B cell (primary cell): ENCODE results near the gene NONO. TPM values are rescaled to one million over a fixed set of nuclear protein-coding genes. Genes with fewer than 3 reads are reported as not detected.
"Not testable (repeated sequence)": the region's sequence is repeated elsewhere in the genome, so short reads cannot be mapped to it uniquely, and the experiment has no call there.

Experiments
- ATAC-seq: fragments of 200-7000 bp; cut with Tn5 transposase; one replicate; pipeline ENCODE4 v1.10.0; 2021; ENCODE audit warnings: low read depth, mild to moderate bottlenecking, moderate number of reproducible peaks, moderate library complexity
- CTCF ChIA-PET: fragments of 350-600 bp; sonication (Branson Sonifier 250); formaldehyde crosslinking; loops from one replicate; lab custom pipeline; 2021; ENCODE audit warnings: antibody characterized with exemption, inconsistent platforms; lab: Charles Lee
- POLR2A ChIA-PET: fragments of 350-600 bp; sonication (Branson Sonifier 250); formaldehyde crosslinking; loops from one replicate; lab custom pipeline; 2021; ENCODE audit warnings: antibody characterized with exemption; lab: Charles Lee
- DNase-seq: peaks from one replicate; pipeline ENCODE4 v3.0.0; 2013
- H2AFZ ChIP-seq: 2 replicates; pipeline ENCODE4 v1.6.1; 2012; ENCODE audit warnings: mild to moderate bottlenecking, low read depth, low read length; ENCODE audit not compliant: insufficient read depth, poor library complexity, severe bottlenecking
- H3K27ac ChIP-seq, 2 donors: 1 replicate in 1 of 2; 2 replicates in 1 of 2; pipeline ENCODE4 v1.5.1; 2012 to 2013; ENCODE audit warnings: low read length in 2 of 2, mild to moderate bottlenecking in 2 of 2, moderate library complexity in 1 of 2
- H3K27me3 ChIP-seq, 4 experiments: fragments of 200-600 bp in 1 of 4; sonication (generic) in 1 of 4; replicated peaks in 1 of 4; 1 replicate in 2 of 4; 2 replicates in 2 of 4; pipeline versions ENCODE4 v1.6.1 to v1.7.0; 2013 to 2016; ENCODE audit warnings: low read length in 3 of 4, mild to moderate bottlenecking in 2 of 4, mixed read lengths in 1 of 4, moderate library complexity in 1 of 4; ENCODE audit not compliant: insufficient read depth in 4 of 4, control insufficient read depth in 3 of 4; ENCODE audit errors: control extremely low read depth in 1 of 4
- H3K36me3 ChIP-seq, 2 experiments: replicated peaks in 1 of 2; 1 replicate in 1 of 2; 2 replicates in 1 of 2; pipeline versions ENCODE4 v1.6.1 to v1.7.1; 2013; ENCODE audit warnings: low read length in 1 of 2; ENCODE audit not compliant: insufficient read depth in 2 of 2, control insufficient read depth in 1 of 2; ENCODE audit errors: control extremely low read depth in 1 of 2, extremely low read depth in 1 of 2
- H3K4me1 ChIP-seq, 2 donors: fragments of 200-600 bp in 1 of 2; sonication (generic) in 1 of 2; 1 replicate in 1 of 2; 2 replicates in 1 of 2; pipeline versions ENCODE4 v1.5.1 to v1.6.1; 2013 to 2017; ENCODE audit warnings: low read length in 2 of 2; ENCODE audit not compliant: control insufficient read depth in 2 of 2, insufficient read depth in 2 of 2
- H3K4me2 ChIP-seq: replicated peaks from 2 replicates; pipeline ENCODE3; 2012; ENCODE audit warnings: mild to moderate bottlenecking, low read depth, low read length; ENCODE audit not compliant: poor library complexity, severe bottlenecking
- H3K4me3 ChIP-seq, 5 experiments: fragments of 200-600 bp in 1 of 5; sonication (generic) in 1 of 5; 1 replicate in 3 of 5; 2 replicates in 2 of 5; pipeline versions ENCODE4 v1.5.1 to v1.7.0; 2011 to 2016; ENCODE audit warnings: low read length in 4 of 5, mild to moderate bottlenecking in 4 of 5, low read depth in 2 of 5, control low read depth in 1 of 5, moderate library complexity in 1 of 5; ENCODE audit not compliant: insufficient read depth in 1 of 5; ENCODE audit errors: control extremely low read depth in 1 of 5, extremely low read depth in 1 of 5
- H3K79me2 ChIP-seq: fragments of 200-600 bp; sonication (generic); one replicate; pipeline ENCODE4 v1.6.0; 2016; ENCODE audit warnings: low read length; ENCODE audit not compliant: control insufficient read depth, insufficient read depth
- H3K9ac ChIP-seq: fragments of 200-600 bp; sonication (generic); 2 replicates; pipeline ENCODE4 v1.6.1; 2017; ENCODE audit warnings: mild to moderate bottlenecking, low read length, moderate library complexity
- H3K9me3 ChIP-seq, 3 donors: one replicate each; pipeline versions ENCODE4 v1.6.1 to v1.7.1; 2013; ENCODE audit warnings: low read length in 2 of 3; ENCODE audit not compliant: control insufficient read depth in 2 of 3, insufficient read depth in 1 of 3; ENCODE audit errors: control extremely low read depth in 1 of 3
- H4K20me1 ChIP-seq: 2 replicates; pipeline ENCODE4 v1.6.0; 2012; ENCODE audit warnings: mild to moderate bottlenecking, low read length; ENCODE audit not compliant: insufficient read depth, control insufficient read depth, poor library complexity, severe bottlenecking
- H3K27ac Mint-ChIP-seq: one replicate; pipeline ENCODE4 v1.8.0; 2021; ENCODE audit warnings: mixed read lengths
- H3K27me3 Mint-ChIP-seq: one replicate; pipeline ENCODE4 v1.8.0; 2021; ENCODE audit warnings: mixed read lengths
- H3K4me1 Mint-ChIP-seq: one replicate; pipeline ENCODE4 v1.8.0; 2021; ENCODE audit warnings: mixed read lengths
- H3K4me3 Mint-ChIP-seq: one replicate; pipeline ENCODE4 v1.8.0; 2021; ENCODE audit warnings: mixed read lengths
- H3K9me3 Mint-ChIP-seq: one replicate; pipeline ENCODE4 v1.8.0; 2022; ENCODE audit warnings: mixed read lengths; ENCODE audit not compliant: insufficient read depth
- EZH2 ChIP-seq: IDR thresholded peaks from 2 replicates; pipeline ENCODE4 v1.6.1; 2012; ENCODE audit warnings: borderline replicate concordance, low read depth, mild to moderate bottlenecking, moderate library complexity, low read length; ENCODE audit not compliant: insufficient read depth, poor library complexity, severe bottlenecking
- WGBS: methylation state at CpG from one replicate; pipeline ENCODE4 v1.1.5; 2013; ENCODE audit warnings: missing lambda C conversion rate; ENCODE audit not compliant: insufficient coverage; 5-methylcytosine and 5-hydroxymethylcytosine counted together
- intact Hi-C: fragments of 100-400 bp; cut with micrococcal nuclease; formaldehyde crosslinking; loops from one replicate; pipeline ENCODE4 v1.10.0; 2022
- polyA plus RNA-seq: library from polyadenylated mRNA; depleted of rRNA; stranded (reverse); fragments of >200 nt; gene quantifications from 2 replicates; pipeline ENCODE4 v1.2.3, GENCODE V29; 2012
- total RNA-seq, 2 donors: library from RNA; stranded (reverse); fragments of 120-200 nt in 1 of 2; gene quantifications; 1 replicate in 1 of 2; 2 replicates in 1 of 2; pipeline versions ENCODE4 v1.2.3 to v1.2.4, GENCODE V29; 2013 to 2022
- TF ChIP-seq, protein P1 (sequence below): fragments of 200-600 bp; IDR thresholded peaks from one replicate; pipeline ENCODE4 v1.8.0; 2022; ENCODE audit warnings: antibody characterized with exemption, mild to moderate bottlenecking

The NONO gene
- total and polyA plus RNA-seq, 2 donors (not counting 1 experiment from before 2014, with no cell fraction given), result 112 to 286 TPM

DNA sequence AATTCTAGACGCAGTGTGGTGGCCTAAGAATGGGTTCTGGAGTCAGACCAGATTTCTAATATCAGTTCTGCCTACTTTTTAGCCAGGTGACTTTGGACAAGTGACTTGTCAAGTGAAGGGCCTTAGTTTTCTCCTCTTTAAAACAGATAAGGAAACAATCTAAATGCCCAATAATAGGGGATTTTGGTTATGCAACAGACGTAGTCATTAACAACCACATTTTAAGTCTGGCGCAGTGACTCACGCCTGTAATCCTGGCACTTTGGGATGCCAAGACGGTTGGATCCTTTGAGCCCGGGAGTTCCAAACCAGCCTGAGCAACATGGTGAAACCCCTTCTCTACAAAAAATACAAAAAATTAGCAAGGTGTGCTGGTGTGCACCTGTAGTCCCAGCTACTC, 27.4 kb upstream of the NONO start:
- H3K9ac ChIP-seq, result no peak overlapping the region
- Mint-ChIP-seq H3K4me1 (peaks cover 23% of the 10 kb centered on the region), H3K9me3 (no peaks in the 10 kb centered on the region), H3K27me3 (no peaks in the 10 kb centered on the region), H3K4me3 (no peak overlapping the region), H3K27ac (peak overlapping the region; percentile 89)
- H3K79me2 ChIP-seq, result peaks cover 8% of the 10 kb centered on the region
- ATAC-seq (no peak), DNase-seq (no peak)
- peak overlapping the region; percentile 82 for H2AFZ ChIP-seq
- H3K4me1 ChIP-seq, result peaks cover 15 to 22% of the 10 kb centered on the region in 2 donors
- H4K20me1 ChIP-seq, result no peaks in the 10 kb centered on the region
- no peak for TF ChIP-seq EZH2
- TF ChIP-seq, protein P1, sequence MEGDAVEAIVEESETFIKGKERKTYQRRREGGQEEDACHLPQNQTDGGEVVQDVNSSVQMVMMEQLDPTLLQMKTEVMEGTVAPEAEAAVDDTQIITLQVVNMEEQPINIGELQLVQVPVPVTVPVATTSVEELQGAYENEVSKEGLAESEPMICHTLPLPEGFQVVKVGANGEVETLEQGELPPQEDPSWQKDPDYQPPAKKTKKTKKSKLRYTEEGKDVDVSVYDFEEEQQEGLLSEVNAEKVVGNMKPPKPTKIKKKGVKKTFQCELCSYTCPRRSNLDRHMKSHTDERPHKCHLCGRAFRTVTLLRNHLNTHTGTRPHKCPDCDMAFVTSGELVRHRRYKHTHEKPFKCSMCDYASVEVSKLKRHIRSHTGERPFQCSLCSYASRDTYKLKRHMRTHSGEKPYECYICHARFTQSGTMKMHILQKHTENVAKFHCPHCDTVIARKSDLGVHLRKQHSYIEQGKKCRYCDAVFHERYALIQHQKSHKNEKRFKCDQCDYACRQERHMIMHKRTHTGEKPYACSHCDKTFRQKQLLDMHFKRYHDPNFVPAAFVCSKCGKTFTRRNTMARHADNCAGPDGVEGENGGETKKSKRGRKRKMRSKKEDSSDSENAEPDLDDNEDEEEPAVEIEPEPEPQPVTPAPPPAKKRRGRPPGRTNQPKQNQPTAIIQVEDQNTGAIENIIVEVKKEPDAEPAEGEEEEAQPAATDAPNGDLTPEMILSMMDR, result no peak
- intact Hi-C loops, result loop anchor here (10.0 kb wide), 2 partner anchors 161 to 279 kb away; partner anchors contain the start of genes FOXO4 and OGT
- no peak overlapping the region for H3K4me3 ChIP-seq
- no peak overlapping the region for H3K4me2 ChIP-seq
- H3K27me3 ChIP-seq, result no peaks in the 10 kb centered on the region
- ChIA-PET POLR2A (interaction anchor here (3.1 kb wide), 1 partner anchor 28 kb away, joined by 40 read pairs; the partner anchor contains the start of gene NONO), CTCF (interaction anchor here (2.5 kb wide), 1 partner anchor 27 kb away, joined by 14 read pairs; the partner anchor contains the start of gene NONO)
- H3K9me3 ChIP-seq, result no peaks in the 10 kb centered on the region
- WGBS, result no CpG with 5 or more reads among the region's 6 CpGs
- H3K36me3 ChIP-seq, result no peaks in the 10 kb centered on the region
- peak overlapping the region in 1 of 2 donors; percentile 84 for H3K27ac ChIP-seq

DNA sequence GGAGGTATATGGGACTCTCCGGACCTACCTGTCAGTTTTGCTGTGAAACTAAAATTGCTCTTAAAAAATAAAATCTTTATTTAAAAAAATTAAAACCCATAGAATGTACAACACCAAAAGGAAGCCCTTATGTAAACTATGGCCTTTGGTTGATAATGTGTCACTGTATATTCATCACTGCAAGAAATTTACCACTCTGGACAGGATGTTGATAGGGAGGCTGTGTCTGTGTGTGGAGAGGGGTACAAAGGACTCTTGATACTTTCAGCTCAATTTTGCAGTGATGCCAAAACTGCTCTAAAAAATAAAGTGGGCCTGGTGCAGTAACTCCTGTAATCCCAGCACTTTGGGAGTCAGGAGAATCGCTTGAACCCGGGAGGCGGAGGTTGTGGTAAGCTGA, 26.6 kb upstream of the NONO start:
- WGBS, result no CpG with 5 or more reads among the region's 4 CpGs
- H3K36me3 ChIP-seq, result no peaks in the 10 kb centered on the region
- H3K27me3 ChIP-seq, result no peaks in the 10 kb centered on the region
- TF ChIP-seq, protein P1, result no peak
- no peak for TF ChIP-seq EZH2
- H3K4me3 Mint-ChIP-seq, result no peak overlapping the region
- no peak overlapping the region for H3K4me3 ChIP-seq
- intact Hi-C loops, result loop anchor here (10.0 kb wide), 2 partner anchors 162 to 278 kb away; partner anchors contain the start of genes FOXO4 and OGT
- peaks cover 8% of the 10 kb centered on the region for H3K79me2 ChIP-seq
- CTCF ChIA-PET, result no interaction called here
- H3K9me3 Mint-ChIP-seq, result no peaks in the 10 kb centered on the region
- no peak for ATAC-seq
- H3K27me3 Mint-ChIP-seq, result no peaks in the 10 kb centered on the region
- peaks cover 20% of the 10 kb centered on the region for H3K4me1 Mint-ChIP-seq
- peaks cover 15 to 20% of the 10 kb centered on the region in 2 donors for H3K4me1 ChIP-seq
- no peaks in the 10 kb centered on the region for H4K20me1 ChIP-seq
- no peak overlapping the region for H3K27ac Mint-ChIP-seq
- POLR2A ChIA-PET, result no interaction called here
- no peak overlapping the region for H2AFZ ChIP-seq
- no peak overlapping the region for H3K4me2 ChIP-seq
- H3K27ac ChIP-seq, result no peak overlapping the region
- no peak for DNase-seq
- H3K9me3 ChIP-seq, result no peaks in the 10 kb centered on the region
- no peak overlapping the region for H3K9ac ChIP-seq

DNA sequence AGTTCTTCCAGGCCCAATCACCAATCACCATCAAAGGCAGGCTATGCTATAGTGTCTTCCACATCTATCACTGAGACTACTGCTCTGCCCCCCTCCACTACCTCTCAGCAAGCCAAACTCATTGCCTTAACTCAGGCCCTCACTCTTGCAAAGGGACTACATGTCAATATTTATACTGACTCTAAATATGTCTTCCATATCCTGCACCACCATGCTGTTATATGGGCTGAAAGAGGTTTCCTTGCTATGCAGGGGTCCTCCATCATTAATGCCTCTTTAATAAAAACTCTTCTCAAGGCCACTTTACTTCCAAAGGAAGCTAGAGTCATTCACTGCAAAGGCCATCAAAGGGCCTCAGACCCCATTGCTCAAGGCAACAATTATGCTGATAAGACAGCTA, 14.8 kb upstream of the NONO start:
- H3K9me3 ChIP-seq, H4K20me1 ChIP-seq, H3K4me1 ChIP-seq, H3K9me3 Mint-ChIP-seq, CTCF ChIA-PET, H3K27ac ChIP-seq, H2AFZ ChIP-seq, H3K4me1 Mint-ChIP-seq, intact Hi-C loops, H3K4me3 ChIP-seq, H3K4me2 ChIP-seq, H3K27me3 Mint-ChIP-seq, POLR2A ChIA-PET, ATAC-seq, H3K79me2 ChIP-seq, H3K27me3 ChIP-seq, H3K4me3 Mint-ChIP-seq, DNase-seq, H3K36me3 ChIP-seq, H3K27ac Mint-ChIP-seq, H3K9ac ChIP-seq: not testable (repeated sequence)
